B cell (primary cell): ENCODE results near the gene ULBP2.

ENCODE experiments used
- CTCF ChIP-seq: fragments of 200-600 bp; IDR thresholded peaks from one replicate; pipeline ENCODE4 v1.8.0; 2022; ENCODE audit warnings: antibody characterized with exemption, mild to moderate bottlenecking
- EZH2 ChIP-seq: IDR thresholded peaks from 2 replicates; pipeline ENCODE4 v1.6.1; 2012; ENCODE audit warnings: borderline replicate concordance, low read depth, mild to moderate bottlenecking, moderate library complexity, low read length; ENCODE audit not compliant: insufficient read depth, poor library complexity, severe bottlenecking

- TF ChIP-seq CTCF: no peak
- no peak for TF ChIP-seq EZH2
Observed at GRCh38 chr6:149896491-149896890, 45.3 kb upstream of the ULBP2 start.
